ENCODE measurements around the gene COL9A3.

COL9A3 gene

DNA sequence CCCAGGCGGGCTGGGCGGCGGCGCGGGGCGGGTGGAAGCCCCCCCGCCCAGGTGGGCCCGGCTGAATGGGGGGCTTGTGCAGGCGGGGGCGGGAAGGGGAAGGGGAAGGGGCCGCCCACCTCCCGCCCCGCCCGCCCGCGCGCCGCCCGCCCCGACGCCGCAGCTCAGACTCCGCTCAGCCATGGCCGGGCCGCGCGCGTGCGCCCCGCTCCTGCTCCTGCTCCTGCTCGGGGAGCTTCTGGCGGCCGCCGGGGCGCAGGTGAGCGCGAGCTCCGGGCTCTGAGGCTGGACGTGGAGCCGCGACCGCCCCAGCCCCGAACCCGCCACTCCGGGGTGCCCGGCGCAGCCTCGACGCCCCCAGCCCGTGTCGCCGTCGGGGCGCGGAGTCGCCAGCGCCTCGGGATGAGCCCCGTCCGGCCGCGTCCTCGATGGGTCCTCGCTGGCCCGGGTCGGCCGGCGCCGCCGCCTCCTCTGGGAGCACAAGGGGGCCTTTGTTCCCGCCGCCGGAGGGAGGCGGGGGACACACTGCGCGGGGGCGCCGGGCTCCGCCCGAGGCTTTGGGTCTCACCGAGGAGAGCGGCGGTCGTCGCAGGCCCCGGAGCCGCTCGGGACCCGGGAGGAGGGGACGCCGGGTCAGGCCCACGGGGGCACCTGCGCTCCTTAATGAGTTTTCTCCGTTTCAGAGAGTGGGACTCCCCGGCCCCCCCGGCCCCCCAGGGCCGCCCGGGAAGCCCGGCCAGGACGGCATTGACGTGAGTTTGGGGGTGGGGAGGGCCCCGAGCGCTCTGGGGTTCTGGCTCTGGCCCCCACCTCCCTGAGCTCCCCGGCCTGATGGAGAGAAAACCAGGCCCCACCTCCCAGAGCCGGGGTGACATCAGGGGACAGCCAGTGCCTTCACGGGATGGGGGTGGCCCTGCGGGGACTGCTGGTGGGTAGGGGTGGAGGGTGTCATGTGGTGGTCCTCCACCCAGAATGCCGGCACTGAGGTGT is at the start of gene COL9A3:
TSS of gene COL9A3 (plus strand) at position 167 of the 990 bp plus-strand sequence. CDS start at position 182, 15 bp downstream.
- TF ChIP-seq, protein P1, sequence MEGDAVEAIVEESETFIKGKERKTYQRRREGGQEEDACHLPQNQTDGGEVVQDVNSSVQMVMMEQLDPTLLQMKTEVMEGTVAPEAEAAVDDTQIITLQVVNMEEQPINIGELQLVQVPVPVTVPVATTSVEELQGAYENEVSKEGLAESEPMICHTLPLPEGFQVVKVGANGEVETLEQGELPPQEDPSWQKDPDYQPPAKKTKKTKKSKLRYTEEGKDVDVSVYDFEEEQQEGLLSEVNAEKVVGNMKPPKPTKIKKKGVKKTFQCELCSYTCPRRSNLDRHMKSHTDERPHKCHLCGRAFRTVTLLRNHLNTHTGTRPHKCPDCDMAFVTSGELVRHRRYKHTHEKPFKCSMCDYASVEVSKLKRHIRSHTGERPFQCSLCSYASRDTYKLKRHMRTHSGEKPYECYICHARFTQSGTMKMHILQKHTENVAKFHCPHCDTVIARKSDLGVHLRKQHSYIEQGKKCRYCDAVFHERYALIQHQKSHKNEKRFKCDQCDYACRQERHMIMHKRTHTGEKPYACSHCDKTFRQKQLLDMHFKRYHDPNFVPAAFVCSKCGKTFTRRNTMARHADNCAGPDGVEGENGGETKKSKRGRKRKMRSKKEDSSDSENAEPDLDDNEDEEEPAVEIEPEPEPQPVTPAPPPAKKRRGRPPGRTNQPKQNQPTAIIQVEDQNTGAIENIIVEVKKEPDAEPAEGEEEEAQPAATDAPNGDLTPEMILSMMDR (IDR thresholded peaks at IDR 0.05; ENCODE audit: low read depth, low read length) = no peak
- H3K4me3 ChIP-seq (ENCODE audit: low read depth, low read length) = peak within 1 kb of the TSS; percentile 5; the same call in 1 of the 2 replicates

DNA sequence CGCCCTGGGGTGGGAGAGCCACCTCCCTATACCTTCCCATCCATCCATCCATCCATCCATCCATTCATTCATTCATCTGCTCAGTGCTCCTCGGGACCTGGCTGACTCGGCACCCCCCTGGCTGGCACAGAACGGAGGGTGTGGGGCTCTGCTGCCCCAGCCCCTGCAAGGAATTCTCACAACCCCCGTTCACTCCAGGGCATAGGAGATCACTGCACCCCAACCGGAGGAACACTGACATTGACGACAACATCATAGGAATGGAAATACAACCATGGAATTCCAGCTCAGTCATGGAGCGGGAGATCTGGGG is 48.7 kb upstream of the COL9A3 start:
- H3K4me3 ChIP-seq (ENCODE audit: low read depth, low read length) = no peak overlapping the region
- TF ChIP-seq, protein P1 (IDR thresholded peaks at IDR 0.05; ENCODE audit: low read depth, low read length) = no peak

DNA sequence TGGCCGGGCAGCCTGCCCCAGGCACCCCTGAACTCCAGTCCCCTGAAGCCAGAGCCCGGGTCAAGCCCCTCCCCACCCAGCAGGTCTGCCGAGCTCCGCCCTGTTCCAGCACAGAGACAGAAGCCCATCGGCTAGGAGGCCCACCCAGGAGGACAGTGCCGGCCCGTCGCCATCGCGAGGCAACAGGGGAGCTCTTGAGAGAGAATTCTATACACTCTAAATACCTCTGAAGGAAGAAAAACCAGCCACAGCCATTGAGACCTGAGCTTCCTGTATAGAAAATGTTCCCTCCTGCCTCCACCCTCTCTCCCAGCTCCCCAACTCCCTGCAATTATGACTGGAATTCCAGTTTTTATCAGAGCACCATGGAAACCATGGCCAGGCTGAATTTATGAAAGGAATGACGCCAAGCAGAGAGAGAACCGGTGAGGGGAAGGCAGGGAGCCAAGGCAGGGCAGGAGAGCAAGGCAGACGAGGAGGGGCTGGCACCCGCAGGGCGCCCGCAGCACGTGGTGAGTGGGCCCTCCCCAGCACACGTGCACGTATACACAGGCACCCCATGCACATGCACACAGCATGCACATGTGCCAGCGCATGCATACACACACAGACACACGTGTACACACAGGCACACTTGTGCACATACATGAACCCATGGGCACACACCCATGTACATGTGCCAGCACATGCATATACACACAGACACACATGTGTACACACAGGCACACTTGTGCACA is 48.1 kb upstream of the COL9A3 start:
- TF ChIP-seq, protein P1 (IDR thresholded peaks at IDR 0.05; ENCODE audit: low read depth, low read length) = no peak
- H3K4me3 ChIP-seq (ENCODE audit: low read depth, low read length) = no peak overlapping the region

DNA sequence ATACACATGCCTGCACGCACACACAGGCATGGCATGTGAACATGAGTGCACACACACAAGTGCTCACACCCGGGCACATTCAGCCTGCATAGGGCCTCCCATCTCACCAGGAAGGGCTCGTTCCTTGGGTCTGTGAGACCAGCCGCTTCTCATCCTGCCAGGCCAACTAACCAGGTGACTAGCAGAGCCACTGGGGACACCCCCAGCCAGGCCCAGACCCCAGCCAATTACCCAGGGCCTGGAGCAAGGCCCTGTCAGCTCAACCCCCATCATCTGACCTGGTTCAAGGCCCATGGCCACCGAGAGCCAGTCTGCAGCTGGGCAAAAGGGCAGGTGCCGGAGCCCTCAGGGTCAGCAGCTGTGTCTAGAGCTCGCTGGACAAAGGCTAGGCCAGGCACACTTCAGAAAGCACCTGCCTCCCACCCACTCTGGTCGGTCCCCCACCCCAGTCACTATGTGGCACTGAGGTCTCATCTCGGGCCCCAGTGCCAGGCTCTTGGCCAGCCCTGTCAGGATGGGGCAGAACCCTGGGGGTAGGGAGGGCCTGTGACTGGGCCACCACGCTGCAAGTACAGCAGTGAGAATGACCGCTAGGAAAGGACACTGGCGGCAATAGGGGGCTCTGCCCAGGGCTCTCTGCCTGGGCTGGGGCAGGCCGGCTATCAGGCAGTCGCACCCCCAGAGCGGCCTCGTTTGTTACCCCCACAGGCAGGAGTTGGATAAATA is 47.3 kb upstream of the COL9A3 start:
- TF ChIP-seq, protein P1 (IDR thresholded peaks at IDR 0.05; ENCODE audit: low read depth, low read length) = no peak
- H3K4me3 ChIP-seq (ENCODE audit: low read depth, low read length) = no peak overlapping the region

DNA sequence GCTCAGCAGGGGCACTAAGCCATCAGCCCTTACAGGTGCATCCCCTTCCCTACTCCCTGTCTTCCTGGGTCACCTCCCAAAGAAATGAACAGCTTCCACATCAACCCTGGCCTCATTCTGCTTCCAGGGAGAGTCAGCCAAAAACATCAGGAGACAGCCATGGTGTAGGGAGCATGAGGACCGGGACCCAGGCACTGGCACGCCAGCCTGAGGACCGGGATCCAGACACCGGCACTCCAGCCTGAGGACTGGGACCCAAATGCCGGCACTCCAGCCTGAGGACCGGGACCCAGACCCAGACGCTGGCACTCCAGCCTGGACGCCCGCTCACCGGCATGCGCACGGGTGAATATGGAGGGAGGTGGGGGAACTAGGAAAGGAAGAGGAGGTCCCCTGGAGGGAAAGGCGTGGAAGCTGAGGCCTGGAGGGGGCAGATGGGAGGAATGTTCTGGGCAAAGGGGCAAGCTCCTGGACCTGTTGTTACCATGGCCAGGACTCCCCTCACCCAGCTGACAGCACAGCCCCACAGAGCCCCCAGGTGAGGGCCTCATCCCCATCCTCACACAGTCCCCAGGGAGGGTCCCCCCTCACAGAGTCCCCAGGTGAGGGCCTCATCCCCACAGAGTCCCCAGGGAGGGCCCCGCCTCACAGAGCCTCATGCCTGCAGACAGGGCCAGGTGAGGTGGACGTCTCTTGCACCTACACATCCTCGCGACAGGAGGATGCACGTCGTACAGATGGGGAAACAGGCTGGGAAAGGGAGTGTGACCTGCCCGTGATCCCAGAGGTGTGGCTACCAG is 46.5 kb upstream of the COL9A3 start:
- TF ChIP-seq, protein P1 (IDR thresholded peaks at IDR 0.05; ENCODE audit: low read depth, low read length) = no peak
- H3K4me3 ChIP-seq (ENCODE audit: low read depth, low read length) = no peak overlapping the region

DNA sequence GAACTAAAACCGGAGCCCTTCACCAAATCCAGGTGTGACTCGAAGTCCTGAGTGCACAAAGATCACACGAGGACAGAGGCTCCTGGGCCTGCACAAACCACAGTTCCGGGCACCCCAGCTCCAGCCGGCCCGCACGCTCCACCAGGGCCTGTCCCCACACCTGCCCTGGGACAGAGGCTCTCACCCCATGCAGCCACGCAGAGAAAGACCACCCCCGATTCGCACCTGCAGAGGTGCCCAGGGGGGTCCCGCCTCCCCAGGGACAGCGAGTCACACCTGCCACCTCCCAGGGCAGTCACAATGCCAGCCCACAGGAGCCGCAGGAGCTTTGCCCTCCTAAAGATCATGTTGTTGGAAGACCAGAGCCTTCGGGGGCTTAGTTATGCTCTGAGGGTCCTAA is 45.9 kb upstream of the COL9A3 start:
- H3K4me3 ChIP-seq (ENCODE audit: low read depth, low read length) = no peak overlapping the region
- TF ChIP-seq, protein P1 (IDR thresholded peaks at IDR 0.05; ENCODE audit: low read depth, low read length) = no peak
